ENCODE results near the gene RPL37.

Gene RPL37

GRCh38 chr5:40798012-40798800, 36.8 kb downstream of the RPL37 start, which contains the start of gene PRKAA1 (continued):
- TF ChIP-seq ZNF280D (tag by site-specific recombination; IDR thresholded peaks at IDR 0.05) (no peak), ZXDB (tag by site-specific recombination; IDR thresholded peaks at IDR 0.05) (peak; percentile 88), ZNF600 (tag by site-specific recombination; IDR thresholded peaks at IDR 0.05) (peak; percentile 89), ZNF223 (tag by site-specific recombination; IDR thresholded peaks at IDR 0.05) (no peak), YY1 (tag by site-specific recombination; IDR thresholded peaks at IDR 0.05) (peak; percentile 71)
- TF ChIP-seq, protein P1, sequence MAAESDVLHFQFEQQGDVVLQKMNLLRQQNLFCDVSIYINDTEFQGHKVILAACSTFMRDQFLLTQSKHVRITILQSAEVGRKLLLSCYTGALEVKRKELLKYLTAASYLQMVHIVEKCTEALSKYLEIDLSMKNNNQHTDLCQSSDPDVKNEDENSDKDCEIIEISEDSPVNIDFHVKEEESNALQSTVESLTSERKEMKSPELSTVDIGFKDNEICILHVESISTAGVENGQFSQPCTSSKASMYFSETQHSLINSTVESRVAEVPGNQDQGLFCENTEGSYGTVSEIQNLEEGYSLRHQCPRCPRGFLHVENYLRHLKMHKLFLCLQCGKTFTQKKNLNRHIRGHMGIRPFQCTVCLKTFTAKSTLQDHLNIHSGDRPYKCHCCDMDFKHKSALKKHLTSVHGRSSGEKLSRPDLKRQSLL (tag by site-specific recombination; IDR thresholded peaks at IDR 0.05), result no peak

DNA sequence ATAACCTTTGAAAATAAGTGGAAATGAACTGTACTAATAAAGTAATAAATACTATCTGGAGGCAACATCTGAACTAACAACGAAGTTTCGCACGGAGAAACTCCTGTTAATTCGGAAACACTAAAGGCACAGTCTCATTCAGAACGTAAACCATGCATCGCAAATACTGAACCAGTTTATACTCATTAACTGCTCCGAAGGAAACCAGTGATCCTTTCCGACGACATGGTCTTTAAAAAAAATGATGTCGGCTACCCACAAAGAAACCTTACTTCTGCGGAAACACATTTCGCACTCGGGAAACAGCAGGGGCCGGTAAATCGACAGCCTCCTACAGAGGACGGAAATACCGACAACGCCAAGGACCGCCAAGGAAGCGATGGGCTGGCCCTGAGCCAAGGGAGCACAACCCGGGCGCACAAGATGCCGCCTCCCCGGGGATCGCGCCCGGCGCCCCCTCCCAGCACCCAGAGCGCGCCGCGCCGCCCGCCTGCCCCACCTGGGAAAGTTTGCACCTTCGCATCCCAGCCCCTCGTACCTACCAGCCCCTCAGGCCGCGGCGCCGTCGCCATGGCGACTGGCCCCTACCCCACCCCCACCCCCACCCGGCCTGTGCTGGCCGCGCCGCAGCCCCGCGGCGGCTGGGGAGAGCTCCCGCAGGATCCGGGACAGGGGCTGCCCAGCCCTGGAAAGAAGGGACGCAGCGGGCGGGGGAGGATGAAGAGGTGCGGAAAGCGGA, 37.6 kb downstream of the RPL37 start:
- CTCF ChIA-PET, result interaction anchor here (1.3 to 2.0 kb wide), 3 partner anchors 29 to 51 kb away, joined by 4 to 7 read pairs (median 5); no protein-coding TSS in a partner anchor
- TF ChIP-seq ZBTB17 (tag by site-specific recombination; IDR thresholded peaks at IDR 0.05), result peak; percentile 78
- TF ChIP-seq ZNF692 (tag by site-specific recombination; IDR thresholded peaks at IDR 0.05), result peak; percentile 51; the same call in 1 of the 2 replicates
- TF ChIP-seq ZNF660 (tag by site-specific recombination; IDR thresholded peaks at IDR 0.05), result peak; percentile 48; the same call in 1 of the 2 replicates
- TF ChIP-seq ZSCAN16 (tag by site-specific recombination; IDR thresholded peaks at IDR 0.05), result no peak
- TF ChIP-seq, protein P2, sequence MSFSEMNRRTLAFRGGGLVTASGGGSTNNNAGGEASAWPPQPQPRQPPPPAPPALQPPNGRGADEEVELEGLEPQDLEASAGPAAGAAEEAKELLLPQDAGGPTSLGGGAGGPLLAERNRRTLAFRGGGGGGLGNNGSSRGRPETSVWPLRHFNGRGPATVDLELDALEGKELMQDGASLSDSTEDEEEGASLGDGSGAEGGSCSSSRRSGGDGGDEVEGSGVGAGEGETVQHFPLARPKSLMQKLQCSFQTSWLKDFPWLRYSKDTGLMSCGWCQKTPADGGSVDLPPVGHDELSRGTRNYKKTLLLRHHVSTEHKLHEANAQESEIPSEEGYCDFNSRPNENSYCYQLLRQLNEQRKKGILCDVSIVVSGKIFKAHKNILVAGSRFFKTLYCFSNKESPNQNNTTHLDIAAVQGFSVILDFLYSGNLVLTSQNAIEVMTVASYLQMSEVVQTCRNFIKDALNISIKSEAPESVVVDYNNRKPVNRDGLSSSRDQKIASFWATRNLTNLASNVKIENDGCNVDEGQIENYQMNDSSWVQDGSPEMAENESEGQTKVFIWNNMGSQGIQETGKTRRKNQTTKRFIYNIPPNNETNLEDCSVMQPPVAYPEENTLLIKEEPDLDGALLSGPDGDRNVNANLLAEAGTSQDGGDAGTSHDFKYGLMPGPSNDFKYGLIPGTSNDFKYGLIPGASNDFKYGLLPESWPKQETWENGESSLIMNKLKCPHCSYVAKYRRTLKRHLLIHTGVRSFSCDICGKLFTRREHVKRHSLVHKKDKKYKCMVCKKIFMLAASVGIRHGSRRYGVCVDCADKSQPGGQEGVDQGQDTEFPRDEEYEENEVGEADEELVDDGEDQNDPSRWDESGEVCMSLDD (tag by site-specific recombination; IDR thresholded peaks at IDR 0.05), result peak; percentile 67; the same call in 1 of the 2 replicates
- peak; percentile 82 for TF ChIP-seq ZNF335 (tag by site-specific recombination; conservative IDR thresholded peaks at IDR 0.05)
- TF ChIP-seq, protein P3, sequence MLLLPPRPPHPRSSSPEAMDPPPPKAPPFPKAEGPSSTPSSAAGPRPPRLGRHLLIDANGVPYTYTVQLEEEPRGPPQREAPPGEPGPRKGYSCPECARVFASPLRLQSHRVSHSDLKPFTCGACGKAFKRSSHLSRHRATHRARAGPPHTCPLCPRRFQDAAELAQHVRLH (tag by site-specific recombination; IDR thresholded peaks at IDR 0.05), result peak; percentile 59; the same call in 1 of the 2 replicates
- no peak for TF ChIP-seq SP7 (tag by site-specific recombination; IDR thresholded peaks at IDR 0.05)
- no peak for TF ChIP-seq ZNF350 (tag by site-specific recombination; IDR thresholded peaks at IDR 0.05)
- no peak for TF ChIP-seq ZBTB44 (tag by site-specific recombination; IDR thresholded peaks at IDR 0.05)
- TF ChIP-seq ZNF394 (tag by site-specific recombination; IDR thresholded peaks at IDR 0.05; ENCODE audit: borderline replicate concordance), result 0 out of 2 replicates have a peak, but pooled peaks have one; percentile 17
- TF ChIP-seq ZBTB7A (tag by site-specific recombination; IDR thresholded peaks at IDR 0.05; ENCODE audit: low read depth), result no peak
- TF ChIP-seq, protein P4, sequence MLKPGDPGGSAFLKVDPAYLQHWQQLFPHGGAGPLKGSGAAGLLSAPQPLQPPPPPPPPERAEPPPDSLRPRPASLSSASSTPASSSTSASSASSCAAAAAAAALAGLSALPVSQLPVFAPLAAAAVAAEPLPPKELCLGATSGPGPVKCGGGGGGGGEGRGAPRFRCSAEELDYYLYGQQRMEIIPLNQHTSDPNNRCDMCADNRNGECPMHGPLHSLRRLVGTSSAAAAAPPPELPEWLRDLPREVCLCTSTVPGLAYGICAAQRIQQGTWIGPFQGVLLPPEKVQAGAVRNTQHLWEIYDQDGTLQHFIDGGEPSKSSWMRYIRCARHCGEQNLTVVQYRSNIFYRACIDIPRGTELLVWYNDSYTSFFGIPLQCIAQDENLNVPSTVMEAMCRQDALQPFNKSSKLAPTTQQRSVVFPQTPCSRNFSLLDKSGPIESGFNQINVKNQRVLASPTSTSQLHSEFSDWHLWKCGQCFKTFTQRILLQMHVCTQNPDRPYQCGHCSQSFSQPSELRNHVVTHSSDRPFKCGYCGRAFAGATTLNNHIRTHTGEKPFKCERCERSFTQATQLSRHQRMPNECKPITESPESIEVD (tag by site-specific recombination; IDR thresholded peaks at IDR 0.05), result peak; percentile 64
- 0 out of 2 replicates have a peak, but pooled peaks have one; percentile 2 for TF ChIP-seq ZNF585B (tag by site-specific recombination; IDR thresholded peaks at IDR 0.05)
- peak; percentile 66; the same call in 1 of the 2 replicates for TF ChIP-seq ZNF600 (tag by site-specific recombination; IDR thresholded peaks at IDR 0.05)

More for the DNA sequence above, 37.6 kb downstream of the RPL37 start:
- H3K4me1 ChIP-seq (ENCODE audit: control insufficient read depth, insufficient read depth, low read length), result peaks cover 23% of the 10 kb centered on the region
- H3K36me3 ChIP-seq (ENCODE audit: control insufficient read depth in 2 of 2, insufficient read depth in 1 of 2, low read length in 2 of 2), result peaks cover 0 to 3% of the 10 kb centered on the region in 2 experiments; a peak in 1 of 3 replicates
- POLR2A ChIA-PET, result interaction anchor here (0.6 to 1.5 kb wide), 7 partner anchors 10 to 118 kb away, joined by 3 to 5 read pairs (median 3); partner anchors contain the start of genes PTGER4 and TTC33
- peak overlapping the region; percentile 76 for H3K4me3 ChIP-seq (ENCODE audit: low read depth, low read length)
- H3K27ac ChIP-seq (ENCODE audit: extremely low read depth, low read depth, low read length), result peak overlapping the region; percentile 98
- no peaks in the 10 kb centered on the region for H3K9me3 ChIP-seq (ENCODE audit: control insufficient read depth, insufficient read depth, low read depth, low read length)

All from HEK293 (cell line).